Activated CD8-positive, alpha-beta memory T cell treated with anti-CD3 and anti-CD28 coated beads, Interleukin-2, amount 50 U/mL, for 48 hours (primary cell): ENCODE measurements around the gene SACS.
A peak's percentile ranks its signal among the peaks of the same experiment; 100 is the strongest.

Experiments used
- DNase-seq: peaks from one replicate; pipeline ENCODE4 v3.0.0-alpha.2; 2020

The SACS gene, protein sequence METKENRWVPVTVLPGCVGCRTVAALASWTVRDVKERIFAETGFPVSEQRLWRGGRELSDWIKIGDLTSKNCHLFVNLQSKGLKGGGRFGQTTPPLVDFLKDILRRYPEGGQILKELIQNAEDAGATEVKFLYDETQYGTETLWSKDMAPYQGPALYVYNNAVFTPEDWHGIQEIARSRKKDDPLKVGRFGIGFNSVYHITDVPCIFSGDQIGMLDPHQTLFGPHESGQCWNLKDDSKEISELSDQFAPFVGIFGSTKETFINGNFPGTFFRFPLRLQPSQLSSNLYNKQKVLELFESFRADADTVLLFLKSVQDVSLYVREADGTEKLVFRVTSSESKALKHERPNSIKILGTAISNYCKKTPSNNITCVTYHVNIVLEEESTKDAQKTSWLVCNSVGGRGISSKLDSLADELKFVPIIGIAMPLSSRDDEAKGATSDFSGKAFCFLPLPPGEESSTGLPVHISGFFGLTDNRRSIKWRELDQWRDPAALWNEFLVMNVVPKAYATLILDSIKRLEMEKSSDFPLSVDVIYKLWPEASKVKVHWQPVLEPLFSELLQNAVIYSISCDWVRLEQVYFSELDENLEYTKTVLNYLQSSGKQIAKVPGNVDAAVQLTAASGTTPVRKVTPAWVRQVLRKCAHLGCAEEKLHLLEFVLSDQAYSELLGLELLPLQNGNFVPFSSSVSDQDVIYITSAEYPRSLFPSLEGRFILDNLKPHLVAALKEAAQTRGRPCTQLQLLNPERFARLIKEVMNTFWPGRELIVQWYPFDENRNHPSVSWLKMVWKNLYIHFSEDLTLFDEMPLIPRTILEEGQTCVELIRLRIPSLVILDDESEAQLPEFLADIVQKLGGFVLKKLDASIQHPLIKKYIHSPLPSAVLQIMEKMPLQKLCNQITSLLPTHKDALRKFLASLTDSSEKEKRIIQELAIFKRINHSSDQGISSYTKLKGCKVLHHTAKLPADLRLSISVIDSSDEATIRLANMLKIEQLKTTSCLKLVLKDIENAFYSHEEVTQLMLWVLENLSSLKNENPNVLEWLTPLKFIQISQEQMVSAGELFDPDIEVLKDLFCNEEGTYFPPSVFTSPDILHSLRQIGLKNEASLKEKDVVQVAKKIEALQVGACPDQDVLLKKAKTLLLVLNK (N-terminal part only)

GRCh38 chr13:23433171-23434153 lies at the start of gene SACS:
Gene SACS, minus strand, starts transcription at chr13:23433702. Its CDS starts 22,463 bp downstream, at chr13:23411239.
- no peak for DNase-seq

- DNase-seq = no peak
Observed at GRCh38 chr13:23480324-23480723, 46.8 kb upstream of the SACS start.

DNA sequence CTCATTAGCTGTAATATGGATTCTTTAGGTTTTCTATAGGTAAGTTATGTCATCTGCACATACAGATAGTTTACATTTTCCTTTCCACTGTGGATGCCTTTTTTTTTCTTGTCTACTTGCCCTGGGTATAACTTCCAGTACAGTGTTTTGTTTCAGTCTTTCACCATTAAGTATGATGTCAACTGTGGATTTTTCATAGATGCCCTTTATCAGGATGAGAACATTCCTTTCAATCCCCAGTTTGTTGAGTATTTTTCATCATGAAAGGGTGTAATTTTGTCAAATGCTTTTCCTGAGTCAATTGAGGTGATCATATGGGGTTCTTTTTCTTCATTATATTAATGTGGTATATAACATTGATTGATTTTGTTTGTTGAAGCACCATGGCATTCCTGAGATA lies 43.6 kb upstream of the SACS start:
- DNase-seq = no peak

GRCh38 chr13:23473221-23473620 lies 39.7 kb upstream of the SACS start:
- no peak for DNase-seq

DNA sequence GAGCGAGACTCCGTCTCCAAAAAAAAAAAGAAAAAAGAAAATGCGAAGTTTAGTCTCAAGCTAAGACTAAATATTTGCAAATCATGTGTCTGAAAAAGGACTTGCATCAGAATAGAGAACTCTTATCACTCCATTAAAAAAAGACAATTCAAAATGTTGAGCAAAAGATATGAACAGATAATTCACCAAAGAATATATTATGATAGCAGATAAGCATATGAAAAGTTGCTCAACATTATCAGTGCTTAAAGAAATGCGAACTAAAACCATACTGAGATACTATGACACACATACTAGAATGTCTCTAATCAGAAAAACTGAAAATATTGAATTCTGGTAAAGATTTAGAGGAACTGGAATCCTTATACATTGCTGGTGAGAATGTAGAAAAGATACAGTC lies 38.7 kb upstream of the SACS start:
- DNase-seq = no peak

GRCh38 chr13:23470790-23471614 lies 37.5 kb upstream of the SACS start:
- no peak for DNase-seq

- DNase-seq = no peak
Observed at GRCh38 chr13:23469951-23470421, 36.5 kb upstream of the SACS start.

- no peak for DNase-seq
Observed at GRCh38 chr13:23468811-23469210, 35.3 kb upstream of the SACS start.

GRCh38 chr13:23467932-23468278 lies 34.4 kb upstream of the SACS start:
- DNase-seq = no peak

DNA sequence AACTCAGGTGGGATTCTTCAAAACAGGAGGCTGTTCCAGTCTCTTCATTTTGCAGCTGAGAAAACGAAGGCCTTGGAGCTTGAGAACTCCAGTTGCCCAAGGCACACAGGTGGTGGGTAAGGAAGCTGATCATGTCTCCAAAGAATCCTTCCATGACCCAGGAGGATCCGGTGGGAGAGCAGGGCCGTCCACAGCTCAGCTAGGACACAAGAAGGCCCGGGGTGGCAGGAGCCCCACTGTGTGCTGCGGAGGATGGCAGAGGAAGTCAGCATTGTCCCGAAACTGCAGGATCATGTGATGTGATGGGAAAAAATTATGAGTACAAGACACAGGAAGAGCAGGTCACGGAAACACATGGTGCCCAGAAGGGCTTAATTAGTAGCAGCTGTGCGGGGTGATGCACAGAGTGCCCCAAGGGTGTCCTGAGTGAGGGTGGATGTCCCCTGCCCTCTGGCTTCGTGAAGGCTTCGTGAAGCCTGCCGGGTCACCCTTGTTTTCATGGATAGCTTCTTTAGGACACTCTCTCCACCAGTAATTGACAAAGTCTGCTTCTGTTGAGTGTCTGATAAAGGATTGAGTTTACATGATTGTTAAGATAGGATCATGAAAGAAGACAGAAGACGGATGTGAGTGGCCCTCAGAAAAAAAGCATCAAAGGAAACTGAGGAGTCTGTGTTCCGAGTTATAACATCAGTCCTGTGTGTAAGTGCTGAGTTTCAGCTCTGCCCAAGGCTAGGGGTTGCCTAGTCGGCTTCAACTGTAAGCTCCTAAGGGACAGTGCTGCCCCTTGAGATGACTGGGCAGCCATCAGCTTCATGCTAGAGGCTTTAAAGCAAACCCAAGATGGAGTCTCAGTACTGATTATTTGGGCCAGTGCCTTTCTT lies 33.8 kb upstream of the SACS start:
- DNase-seq = no peak

DNA sequence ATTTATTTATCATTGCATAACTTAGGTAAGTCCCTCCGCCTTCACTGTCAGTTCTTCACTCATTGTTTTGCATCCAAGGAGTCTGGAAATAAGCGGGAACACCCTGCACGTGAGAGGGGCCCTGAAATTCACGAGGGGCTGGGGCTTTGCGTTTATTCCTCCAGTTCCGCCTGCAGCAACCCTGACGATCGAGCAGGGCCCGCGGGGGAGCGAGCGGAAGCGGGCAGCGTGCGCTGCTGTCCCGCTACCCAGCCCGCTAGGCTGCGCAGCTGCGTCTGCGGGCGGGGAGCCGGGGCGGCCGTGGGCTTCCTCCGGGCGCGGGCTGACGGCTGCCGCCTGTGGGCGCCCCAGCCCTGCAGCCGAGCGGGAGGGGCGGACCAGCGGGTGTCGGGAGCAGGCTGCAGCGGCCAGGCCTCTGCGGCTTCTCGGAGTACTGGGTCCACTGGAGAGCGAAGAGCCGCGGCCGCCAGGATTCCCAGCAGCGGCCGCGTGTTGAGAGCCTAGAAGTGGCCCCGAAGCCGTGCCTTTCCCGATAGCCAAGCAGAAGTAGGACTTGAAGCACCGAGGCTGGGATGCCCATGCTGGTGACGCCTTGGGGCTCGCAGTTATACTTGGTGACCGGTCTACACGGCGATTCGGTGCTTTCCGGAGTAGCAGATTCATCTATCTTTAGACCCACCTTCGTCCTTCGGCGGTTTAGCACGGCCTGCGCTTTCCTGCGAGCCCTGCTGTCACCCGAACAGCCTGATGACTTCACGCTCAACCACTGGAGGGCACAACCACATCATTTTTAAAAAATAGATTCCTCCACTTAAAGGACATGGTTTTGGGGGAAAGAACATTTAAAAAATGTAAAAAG lies 32.9 kb upstream of the SACS start:
- peak; percentile 78 for DNase-seq

DNA sequence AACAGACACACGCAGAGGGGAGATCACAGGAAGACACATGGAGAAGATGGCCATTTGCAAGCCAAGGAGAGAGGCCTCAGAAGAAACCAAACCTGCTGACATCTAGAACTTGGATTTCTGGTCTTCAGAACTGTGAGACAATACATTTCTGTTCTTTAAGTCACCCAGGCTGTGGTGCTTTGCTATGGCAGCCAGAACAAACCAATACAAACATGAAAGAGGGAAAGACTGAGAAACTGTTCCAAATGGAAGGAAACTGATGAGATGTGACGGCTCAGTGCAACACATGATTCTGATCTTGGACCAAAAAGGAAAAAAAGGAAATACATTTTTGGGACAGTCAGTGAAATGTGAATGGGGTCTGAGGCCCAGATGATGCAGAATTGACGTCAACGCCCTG lies 30.2 kb upstream of the SACS start:
- no peak for DNase-seq

DNA sequence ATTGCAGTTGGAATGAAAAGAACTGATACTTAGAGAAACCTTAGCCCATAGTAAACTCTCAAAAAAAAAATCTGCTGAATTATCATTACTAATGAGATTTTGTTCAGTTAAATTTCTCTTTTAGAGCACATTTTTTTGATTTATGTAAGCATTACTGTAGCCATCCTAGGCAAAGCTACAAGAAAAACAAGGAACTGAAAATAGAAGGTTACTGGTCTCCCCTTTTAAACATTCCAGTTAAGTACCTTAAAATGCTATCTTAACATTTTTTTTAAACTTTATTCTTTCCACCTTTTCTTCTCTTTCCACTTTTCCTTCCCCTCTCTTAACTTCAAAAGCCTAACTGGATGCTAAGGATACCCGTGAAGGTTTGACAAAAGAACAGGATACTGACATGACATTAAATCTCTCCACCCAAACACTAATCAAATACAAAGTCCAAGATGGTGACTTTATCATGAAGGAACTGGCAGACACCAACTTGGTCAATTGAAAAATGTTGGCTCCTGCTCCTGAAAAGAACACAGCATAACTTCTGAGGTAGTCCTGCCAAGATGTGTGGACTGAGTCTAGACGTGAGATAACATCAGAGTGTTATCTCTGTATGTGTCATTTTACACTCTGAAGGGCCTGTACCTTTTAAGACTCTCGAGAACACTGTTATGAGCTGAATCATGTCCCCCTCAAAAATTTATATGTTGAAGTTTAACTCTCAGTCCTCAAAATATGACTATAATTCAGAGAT lies 29.5 kb upstream of the SACS start:
- no peak for DNase-seq

GRCh38 chr13:23461544-23461943 lies 28.0 kb upstream of the SACS start:
- no peak for DNase-seq

- no peak for DNase-seq
Observed at GRCh38 chr13:23460921-23461320, 27.4 kb upstream of the SACS start.

- no peak for DNase-seq
Observed at GRCh38 chr13:23460309-23460708, 26.8 kb upstream of the SACS start.

DNA sequence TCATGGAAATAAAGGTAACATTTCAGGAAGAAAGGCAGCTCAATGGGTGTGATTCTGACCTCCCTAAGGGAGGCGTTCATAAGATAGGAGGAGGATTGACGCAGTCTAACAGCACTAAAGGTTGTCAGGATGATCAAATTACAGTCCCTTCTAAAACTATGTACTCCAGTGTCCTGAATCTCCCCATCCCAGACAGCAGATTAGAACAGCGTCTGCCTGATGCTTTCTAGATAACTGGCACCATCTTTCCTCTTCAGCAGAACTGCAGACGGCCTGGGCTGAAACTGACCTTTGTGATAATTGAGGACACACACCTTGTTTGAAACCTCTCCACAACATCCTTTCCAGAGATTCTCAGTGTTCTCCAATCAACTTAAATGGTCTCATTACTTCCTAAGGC lies 25.5 kb upstream of the SACS start:
- no peak for DNase-seq

- DNase-seq = no peak
Observed at GRCh38 chr13:23456437-23457210, 23.1 kb upstream of the SACS start.
